GM21381 (cell line): ENCODE data around the gene INHA.

Experiments
- ATAC-seq: cut with Tn5 transposase; IDR thresholded peaks from one replicate; pipeline ENCODE4 v1.9.1; 2021; ENCODE audit warnings: mild to moderate bottlenecking, moderate library complexity; ENCODE audit not compliant: unreplicated experiment

Gene INHA

DNA sequence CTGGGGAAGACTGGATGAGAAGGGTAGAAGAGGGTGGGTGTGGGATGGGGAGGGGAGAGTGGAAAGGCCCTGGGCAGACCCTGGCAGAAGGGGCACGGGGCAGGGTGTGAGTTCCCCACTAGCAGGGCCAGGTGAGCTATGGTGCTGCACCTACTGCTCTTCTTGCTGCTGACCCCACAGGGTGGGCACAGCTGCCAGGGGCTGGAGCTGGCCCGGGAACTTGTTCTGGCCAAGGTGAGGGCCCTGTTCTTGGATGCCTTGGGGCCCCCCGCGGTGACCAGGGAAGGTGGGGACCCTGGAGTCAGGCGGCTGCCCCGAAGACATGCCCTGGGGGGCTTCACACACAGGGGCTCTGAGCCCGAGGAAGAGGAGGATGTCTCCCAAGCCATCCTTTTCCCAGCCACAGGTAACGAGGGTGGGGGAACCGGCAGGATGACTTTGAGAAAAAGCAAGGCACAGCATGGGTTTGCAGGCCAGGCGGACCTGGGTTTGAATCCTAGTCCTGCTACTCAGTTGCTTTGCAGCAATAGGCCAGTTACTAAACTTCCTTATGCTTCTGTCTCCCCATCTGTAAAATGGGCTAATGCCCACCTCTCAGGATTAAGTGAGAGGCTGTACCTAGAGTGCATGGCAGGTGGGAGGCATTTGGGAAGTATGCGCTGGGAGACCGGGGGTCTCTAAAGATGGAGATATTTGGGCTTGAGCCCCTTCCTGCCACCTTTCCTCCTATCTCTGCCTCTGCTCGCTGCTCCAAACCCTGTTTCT lies at the start of gene INHA:
INHA (plus strand) TSS at position 74 of the 765 bp plus-strand sequence; CDS start at position 139, 65 bp downstream.
- ATAC-seq: no peak

DNA sequence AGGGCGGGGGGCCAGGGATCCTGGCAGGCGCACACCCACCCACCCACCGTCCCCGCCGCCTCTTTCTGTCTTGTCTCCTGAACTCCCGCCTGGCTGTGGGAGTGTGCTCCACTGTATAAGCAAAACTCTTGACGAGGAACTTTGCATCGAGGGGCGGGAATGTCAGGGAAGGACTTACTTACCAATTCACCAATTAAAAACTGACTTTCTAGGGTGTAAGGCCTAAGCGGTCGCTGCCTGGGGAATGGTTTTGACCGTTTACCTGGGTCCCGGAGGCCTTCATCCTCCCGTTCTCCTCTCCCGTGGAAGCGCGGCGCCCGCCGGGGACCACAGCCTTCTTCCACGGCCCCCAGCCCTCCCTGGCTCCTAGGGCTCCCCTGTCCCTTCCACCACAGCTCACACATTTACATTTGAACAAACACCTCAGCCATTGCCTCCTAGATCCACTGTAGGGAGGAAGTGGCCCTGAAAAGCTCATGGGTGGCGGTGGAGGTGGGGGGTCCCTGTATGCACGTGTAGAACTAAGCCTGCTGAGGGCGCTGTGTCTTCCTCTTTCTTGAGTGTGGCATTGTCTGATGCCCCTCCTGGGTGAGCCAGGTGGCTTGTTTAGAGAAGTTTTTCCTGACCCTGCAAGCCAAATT lies 49.0 kb upstream of the INHA start:
- no peak for ATAC-seq

DNA sequence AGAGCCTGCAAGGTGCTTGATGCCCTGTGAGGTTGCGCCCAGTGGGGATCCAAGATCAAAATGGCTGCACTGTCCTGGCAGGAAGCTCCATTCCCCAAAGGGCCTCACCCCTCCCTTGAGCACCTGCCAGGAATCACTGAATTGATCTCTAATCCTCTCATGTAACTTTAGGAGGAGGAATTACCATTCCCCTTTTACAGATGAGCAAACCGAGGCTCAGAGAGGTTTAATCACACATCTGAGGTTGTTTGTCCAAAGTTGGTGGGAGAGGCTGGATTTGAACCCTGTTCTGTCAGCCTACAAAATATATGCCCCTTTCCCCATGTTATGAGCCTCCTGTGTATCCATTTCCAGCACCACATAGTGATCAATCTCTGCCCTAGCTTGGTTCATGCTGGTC lies 47.3 kb upstream of the INHA start:
- ATAC-seq: no peak

DNA sequence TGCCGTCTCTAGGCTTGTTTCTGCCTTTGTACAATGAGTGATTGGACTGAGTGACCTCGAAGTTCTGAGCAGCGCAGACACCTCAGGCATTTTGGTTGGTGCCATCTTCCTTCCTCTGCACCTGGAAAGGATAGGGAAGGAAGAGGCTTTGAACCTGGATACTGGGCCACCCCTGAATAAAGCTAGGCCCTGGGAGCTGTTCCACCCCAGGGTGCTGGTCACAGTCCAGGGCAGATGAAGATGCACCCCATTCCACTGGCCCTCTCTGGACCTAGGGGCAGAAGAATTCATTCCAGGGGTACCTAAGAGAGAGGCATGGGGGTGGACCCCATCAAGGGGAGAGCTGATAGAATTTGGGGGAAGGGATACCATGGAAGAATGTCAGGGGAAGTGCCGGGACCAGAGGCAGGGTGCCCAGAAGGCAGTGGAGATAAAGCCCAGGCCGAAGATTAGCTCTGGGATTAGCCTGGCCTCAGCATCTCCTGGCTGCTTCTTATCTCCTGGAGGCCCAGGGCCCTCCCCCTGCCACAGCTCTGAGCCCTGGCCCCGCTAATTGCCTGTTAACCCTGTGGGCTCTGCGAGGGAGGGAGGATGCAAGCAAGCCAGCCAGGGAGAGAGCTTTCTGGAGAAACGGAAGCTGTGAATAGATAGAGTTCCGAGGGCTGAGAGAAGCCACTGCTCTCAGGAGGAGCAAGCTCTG lies 46.4 kb upstream of the INHA start:
- no peak for ATAC-seq

- no peak for ATAC-seq
Measured at GRCh38 chr2:219526320-219527075, 45.6 kb upstream of the INHA start.

DNA sequence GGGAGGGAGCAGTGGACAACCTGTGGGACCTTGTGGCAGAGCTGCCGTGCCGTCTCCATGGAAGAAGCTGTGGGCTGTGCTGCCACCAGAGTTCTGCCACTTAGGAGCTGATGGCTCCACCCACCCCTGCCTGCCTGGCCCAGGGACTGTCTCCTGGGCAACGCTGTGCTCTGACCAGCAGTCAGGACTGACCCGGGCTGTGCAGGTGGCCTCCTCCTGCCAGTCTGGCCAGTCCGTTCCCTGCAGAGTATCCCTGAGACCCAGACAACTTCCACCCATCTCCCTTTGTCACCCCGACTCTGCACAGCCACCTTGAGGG lies 45.1 kb upstream of the INHA start:
- ATAC-seq: no peak

DNA sequence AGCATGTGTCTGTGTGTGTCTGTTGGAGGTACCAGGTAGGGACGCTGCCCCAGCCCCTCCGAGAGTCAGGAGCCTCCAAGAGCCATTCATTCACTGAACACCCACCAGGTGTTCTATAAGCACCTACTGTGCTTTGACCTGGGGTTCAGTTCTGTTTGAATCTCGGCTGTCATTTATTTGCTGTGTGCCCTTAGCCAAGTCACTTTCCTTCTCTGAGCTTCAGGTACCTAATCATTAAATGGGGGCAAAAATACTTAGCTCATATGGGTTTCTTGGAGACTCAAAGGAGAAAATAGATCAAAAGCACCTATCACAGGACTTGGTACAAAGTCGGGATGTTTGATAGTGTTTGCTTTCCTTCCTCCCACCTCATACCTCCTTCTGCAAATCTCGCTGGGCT lies 44.6 kb upstream of the INHA start:
- no peak for ATAC-seq

DNA sequence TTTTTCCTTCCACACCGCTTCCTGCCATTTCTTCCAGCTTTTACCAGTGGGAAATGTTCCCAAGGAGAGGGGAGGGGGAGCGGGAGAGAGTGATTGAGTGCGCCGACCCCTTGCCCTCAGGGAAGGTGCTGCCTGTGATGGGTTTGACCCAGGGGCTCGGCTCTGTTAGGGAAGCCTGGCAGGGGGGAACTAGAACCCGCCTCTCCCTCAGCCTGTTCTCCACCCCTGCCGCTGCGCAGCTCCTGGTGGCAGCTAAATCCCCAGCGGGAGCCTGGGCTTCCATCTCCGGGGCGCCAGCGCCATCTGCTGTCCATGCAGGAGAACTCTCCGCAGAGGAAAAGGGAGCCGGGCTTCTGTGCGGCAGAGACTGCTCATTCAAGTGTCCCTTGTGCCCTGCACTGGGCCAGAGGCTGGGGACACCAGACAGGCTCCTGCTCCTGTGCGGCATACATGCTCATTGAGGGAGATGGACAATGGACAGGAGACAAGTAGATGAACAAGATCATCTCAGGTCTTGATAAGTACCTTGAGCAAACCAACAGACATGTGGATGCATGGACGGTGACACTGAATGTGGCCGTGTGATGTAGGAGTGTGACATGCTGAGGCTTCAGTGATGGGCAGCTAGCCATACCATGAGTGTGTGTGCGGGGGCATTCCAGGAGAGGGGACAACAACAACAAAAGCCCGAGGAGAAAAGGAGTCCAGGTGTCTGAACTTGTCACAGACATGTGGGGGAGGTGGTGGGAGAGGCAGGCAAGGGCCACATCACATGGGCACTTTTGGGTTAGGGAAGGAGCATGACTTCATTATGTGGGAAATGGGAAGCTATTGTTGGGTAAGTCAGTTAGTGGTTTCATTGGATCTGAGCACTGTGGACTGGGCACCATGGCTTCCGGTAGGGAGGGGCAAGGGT lies 41.8 kb upstream of the INHA start:
- ATAC-seq: peak; percentile 92

GRCh38 chr2:219531639-219532377 lies 40.3 kb upstream of the INHA start:
- no peak for ATAC-seq

DNA sequence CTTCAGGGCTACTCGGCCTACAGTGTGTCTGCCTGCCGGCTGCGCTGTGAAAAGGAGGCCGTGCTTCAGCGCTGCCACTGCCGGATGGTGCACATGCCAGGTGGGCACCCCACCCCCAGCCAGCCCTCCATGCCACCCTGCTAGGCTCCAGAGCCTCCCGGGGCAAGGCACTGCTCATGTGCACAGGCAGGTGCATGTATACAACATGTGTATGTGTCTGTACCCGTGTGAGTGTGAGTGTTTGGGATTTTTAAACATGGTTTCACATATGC lies 39.8 kb upstream of the INHA start:
- no peak for ATAC-seq

DNA sequence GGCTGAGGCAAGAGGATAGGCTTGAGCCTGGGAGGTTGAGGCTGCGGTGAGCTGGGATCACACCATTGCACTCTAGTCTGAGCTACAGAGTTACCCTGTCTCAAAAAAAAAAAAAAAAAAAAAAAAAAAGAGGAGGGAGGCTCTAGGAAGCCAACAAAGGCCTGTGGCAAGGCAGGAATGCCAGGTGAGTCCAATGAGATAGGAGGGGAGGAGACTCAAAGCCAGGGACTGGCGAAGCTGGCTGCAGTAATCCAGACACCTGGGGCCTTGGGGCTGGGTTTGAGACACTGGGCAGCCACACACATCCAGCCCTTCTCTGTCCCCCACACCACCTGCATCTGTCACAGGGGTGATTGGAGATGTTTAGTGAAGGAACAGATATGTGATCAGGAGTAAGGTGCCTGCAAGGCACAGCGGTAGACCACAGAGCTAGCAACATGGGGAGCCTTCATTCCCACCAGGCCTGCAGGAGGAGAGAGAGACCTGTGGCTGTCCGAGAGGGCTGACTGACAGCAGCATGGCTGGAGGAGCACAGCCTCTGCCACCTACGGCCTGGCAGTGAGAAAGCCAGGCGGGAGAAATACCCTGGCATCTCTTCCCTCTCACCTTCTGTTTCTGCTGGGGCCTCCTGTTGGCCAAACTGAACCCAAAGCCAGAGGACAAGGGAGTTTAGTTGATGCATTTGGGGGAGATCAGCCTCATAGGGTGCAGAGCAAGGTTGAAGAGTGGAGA lies 38.0 kb upstream of the INHA start:
- no peak for ATAC-seq

DNA sequence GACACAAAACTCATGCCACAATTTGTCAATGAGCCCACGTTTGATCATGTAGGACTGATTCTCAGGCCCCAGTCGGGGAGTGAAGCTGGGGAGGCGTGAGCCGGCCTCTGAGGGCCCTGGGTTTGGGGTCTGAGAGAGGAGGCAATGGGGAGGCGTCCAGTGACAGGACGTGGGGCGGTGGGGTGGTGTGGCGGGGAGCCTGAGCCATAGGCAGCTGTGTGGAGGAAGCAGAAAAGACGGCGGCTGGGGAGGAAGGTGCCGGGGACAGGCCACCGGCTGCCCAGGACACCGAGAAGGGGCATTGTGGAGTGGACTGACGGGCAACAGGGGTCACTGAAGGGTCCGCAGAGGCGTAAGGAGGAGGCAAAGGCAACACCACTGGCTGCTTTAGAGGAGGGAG lies 35.7 kb upstream of the INHA start:
- ATAC-seq: no peak

GRCh38 chr2:219536967-219537366 lies 35.1 kb upstream of the INHA start:
- no peak for ATAC-seq

- no peak for ATAC-seq
Measured at GRCh38 chr2:219537657-219538488, 34.2 kb upstream of the INHA start.

DNA sequence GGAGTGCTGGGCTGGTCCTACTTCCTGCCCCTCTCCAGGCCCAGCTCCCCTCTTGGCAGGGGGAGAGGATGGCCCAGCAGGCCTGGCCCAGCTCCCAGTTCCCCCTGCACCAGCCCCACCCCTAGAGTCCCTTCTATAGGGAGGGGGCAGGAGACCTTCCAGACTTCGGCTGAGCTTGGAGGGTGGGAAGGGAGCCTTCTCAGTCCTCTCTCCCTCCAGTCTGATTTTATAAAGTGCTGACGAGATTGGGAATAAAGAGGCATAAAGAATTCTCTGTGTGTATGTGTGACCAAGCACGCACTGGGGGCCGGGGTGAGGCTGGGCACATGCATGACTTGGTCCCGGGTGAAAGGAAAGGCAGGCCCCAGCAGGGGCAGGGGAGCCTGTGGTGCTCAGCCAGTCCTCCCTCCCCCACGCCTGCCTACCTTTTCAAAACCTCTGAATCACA lies 33.6 kb upstream of the INHA start:
- no peak for ATAC-seq

DNA sequence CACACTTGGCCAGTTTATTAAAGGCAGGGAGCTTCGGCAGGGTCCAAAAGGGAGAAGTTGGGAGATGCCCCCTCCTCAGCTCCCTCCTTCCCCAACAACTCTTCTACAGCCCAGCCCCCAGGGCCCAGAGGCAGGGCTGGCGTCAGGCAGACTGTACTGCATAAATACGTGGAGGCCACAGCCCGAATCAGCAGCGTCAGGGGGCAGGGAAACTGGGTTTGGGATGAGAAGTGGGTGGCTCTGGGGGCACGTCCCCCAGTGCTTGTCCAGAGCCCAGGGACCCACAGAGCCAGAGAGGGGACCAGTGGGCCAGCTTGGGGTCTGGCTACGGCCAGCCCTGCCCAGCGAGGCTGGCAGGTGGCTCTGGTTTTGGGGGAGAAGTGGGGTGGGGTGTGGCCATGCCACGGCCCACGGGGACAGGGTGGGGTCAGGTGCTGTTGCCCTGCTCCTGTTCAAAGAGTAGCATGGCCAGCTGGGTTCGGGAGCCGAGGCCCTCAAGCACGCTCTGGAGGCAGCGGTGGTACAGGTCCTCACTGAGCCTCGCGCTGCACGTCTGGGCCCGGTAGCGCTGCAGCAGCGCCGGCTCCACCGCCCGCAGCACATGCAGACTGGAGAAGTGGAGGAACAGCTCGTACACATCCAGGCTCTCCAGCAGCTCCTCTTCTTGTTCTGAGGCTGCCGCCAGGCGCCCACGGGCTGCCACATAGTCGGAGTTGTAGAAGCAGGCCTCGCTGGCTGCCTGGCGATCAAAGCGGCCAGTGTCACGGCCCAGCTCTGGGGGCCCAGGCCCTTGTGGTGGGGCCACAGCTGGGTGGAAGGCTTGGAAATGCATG lies 32.9 kb upstream of the INHA start:
- no peak for ATAC-seq

DNA sequence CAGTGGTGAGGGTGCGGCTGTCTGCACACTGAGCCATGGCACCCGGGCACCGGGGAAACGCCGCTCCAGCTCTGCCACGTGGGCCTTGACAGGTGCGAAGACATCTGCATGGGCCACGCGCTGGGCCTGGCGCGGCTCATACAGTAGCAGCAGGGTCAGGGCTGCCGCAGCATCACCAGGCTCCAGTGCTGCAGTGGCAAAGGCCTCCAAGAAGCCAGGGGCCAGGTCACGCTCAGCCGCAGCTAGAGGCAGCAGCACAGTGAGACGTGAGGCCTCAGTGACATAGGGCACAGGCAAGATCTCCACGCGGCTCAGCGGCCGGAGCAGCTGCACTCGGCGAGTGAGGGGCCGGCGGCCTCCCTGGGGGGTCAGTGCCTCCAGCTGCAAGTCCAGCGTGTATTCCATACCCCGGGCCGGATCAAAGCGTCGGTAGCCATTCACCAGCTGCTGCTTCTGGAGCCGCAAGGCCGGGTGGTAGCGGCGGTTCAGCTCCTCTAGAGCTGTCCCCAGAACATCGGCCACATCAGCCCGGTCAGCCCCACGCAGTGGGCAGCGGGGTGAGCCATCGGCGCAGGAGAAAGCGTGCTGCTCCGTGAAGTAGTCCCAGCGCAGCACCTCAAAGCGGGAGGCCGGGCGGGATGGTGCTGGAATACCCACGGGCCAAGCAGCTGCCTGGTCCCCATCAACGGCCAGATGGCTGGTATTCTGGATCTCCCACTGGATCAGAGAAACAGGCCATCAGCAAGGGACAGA lies 32.0 kb upstream of the INHA start:
- no peak for ATAC-seq
